H1 (cell line): ENCODE results near the gene ITIH1. TPM values are rescaled to one million over a fixed set of nuclear protein-coding genes. Genes with fewer than 3 reads are reported as not detected.

ENCODE experiments used
- CTCF ChIA-PET: fragments of 300-600 bp; sonication (Branson Sonifier 250); formaldehyde crosslinking; loops from one replicate; lab custom pipeline; 2021; ENCODE audit not compliant: partially characterized antibody; lab: Charles Lee
- POLR2A ChIA-PET: fragments of 300-600 bp; sonication (Branson Sonifier 250); formaldehyde crosslinking; loops from one replicate; lab custom pipeline; 2021; ENCODE audit warnings: inconsistent platforms; ENCODE audit not compliant: partially characterized antibody; lab: Charles Lee
- DNase-seq, 2 experiments: peaks; one replicate each; pipeline versions ENCODE4 v3.0.0 to v3.0.0-alpha.2; 2010 to 2022; ENCODE audit warnings: low spot score in 2 of 2, low read depth in 1 of 2, mixed read lengths in 1 of 2
- FAIRE-seq: peaks from 2 replicates; lab custom pipeline; 2011; peaks lifted over from hg19 to GRCh38; lab: Jason Lieb, UNC
- H2AFZ ChIP-seq: 2 replicates; pipeline ENCODE4 v1.8.1; 2012; ENCODE audit warnings: low read length, inconsistent platforms
- H2AK5ac ChIP-seq: 2 replicates; pipeline ENCODE4 v1.6.1; 2013; ENCODE audit warnings: low read depth, low read length
- H2BK120ac ChIP-seq: replicated peaks from 2 replicates; pipeline ENCODE3; 2013; ENCODE audit warnings: low read depth, low read length, inconsistent platforms
- H2BK12ac ChIP-seq: 2 replicates; pipeline ENCODE4 v1.6.1; 2013; ENCODE audit warnings: low read depth, low read length
- H2BK15ac ChIP-seq: 2 replicates; pipeline ENCODE4 v1.6.1; 2013; ENCODE audit warnings: low read length
- H2BK20ac ChIP-seq: 2 replicates; pipeline ENCODE4 v1.6.1; 2013; ENCODE audit warnings: low read length
- H2BK5ac ChIP-seq: 2 replicates; pipeline ENCODE4 v1.6.1; 2013; ENCODE audit warnings: low read depth, low read length
- H3K14ac ChIP-seq: 2 replicates; pipeline ENCODE4 v1.6.1; 2013; ENCODE audit warnings: inconsistent platforms; ENCODE audit not compliant: insufficient read length
- H3K18ac ChIP-seq: 2 replicates; pipeline ENCODE4 v1.6.1; 2013; ENCODE audit warnings: low read length; ENCODE audit errors: extremely low read depth
- H3K23ac ChIP-seq: 2 replicates; pipeline ENCODE4 v1.6.1; 2013; ENCODE audit warnings: inconsistent platforms; ENCODE audit not compliant: insufficient read length
- H3K23me2 ChIP-seq: 2 replicates; pipeline ENCODE4 v1.6.1; 2013; ENCODE audit warnings: low read depth, low read length
- H3K27ac ChIP-seq: 2 replicates; pipeline ENCODE4 v1.6.1; 2011; ENCODE audit warnings: low read depth, low read length, inconsistent platforms
- H3K27me3 ChIP-seq, 4 experiments: replicated peaks in 1 of 4; 1 replicate in 1 of 4; 2 replicates in 3 of 4; pipeline versions ENCODE4 v1.6.1 to v1.8.1; 2011 to 2013; ENCODE audit warnings: low read length in 3 of 4, mild to moderate bottlenecking in 3 of 4, inconsistent platforms in 2 of 4, mixed read lengths in 2 of 4, moderate library complexity in 1 of 4; ENCODE audit not compliant: control insufficient read depth in 3 of 4, insufficient read depth in 3 of 4; ENCODE audit errors: extremely low read depth in 1 of 4
- H3K36me3 ChIP-seq, 4 experiments: 2 replicates each; pipeline versions ENCODE4 v1.6.1 to v1.8.1; 2011 to 2013; ENCODE audit warnings: mild to moderate bottlenecking in 4 of 4, low read length in 3 of 4, moderate library complexity in 2 of 4, control low read depth in 1 of 4, inconsistent platforms in 1 of 4; ENCODE audit not compliant: insufficient read depth in 4 of 4, control insufficient read depth in 2 of 4
- H3K4ac ChIP-seq: replicated peaks from 2 replicates; pipeline ENCODE3; 2013; ENCODE audit warnings: low read length, low read depth, mixed read lengths, inconsistent platforms; ENCODE audit not compliant: insufficient read length
- H3K4me1 ChIP-seq, 4 experiments: replicated peaks in 1 of 4; 1 replicate in 1 of 4; 2 replicates in 3 of 4; pipeline versions ENCODE4 v1.6.1 to v1.8.1; 2011 to 2013; ENCODE audit warnings: low read length in 3 of 4, inconsistent platforms in 2 of 4, mixed read lengths in 1 of 4; ENCODE audit not compliant: insufficient read depth in 4 of 4, control insufficient read depth in 3 of 4
- H3K4me2 ChIP-seq, 2 experiments: 2 replicates each; pipeline versions ENCODE4 v1.6.1 to v1.8.1; 2011 to 2013; ENCODE audit warnings: low read depth in 2 of 2, low read length in 2 of 2, control low read depth in 1 of 2, inconsistent platforms in 1 of 2, mild to moderate bottlenecking in 1 of 2; ENCODE audit not compliant: insufficient read depth in 1 of 2
- H3K4me3 ChIP-seq, 4 experiments: fragments of 200-600, 300-600 bp in 1 of 4; sonication (generic), shearing (Covaris generic), sonication (Bioruptor Twin) in 1 of 4; 2 replicates each; pipeline versions ENCODE4 v1.5.1 to v1.8.1; 2011 to 2016; ENCODE audit warnings: low read length in 4 of 4, low read depth in 3 of 4, control low read depth in 2 of 4, inconsistent platforms in 2 of 4, mild to moderate bottlenecking in 2 of 4, mixed read lengths in 1 of 4, moderate library complexity in 1 of 4; ENCODE audit not compliant: insufficient read depth in 2 of 4; ENCODE audit errors: extremely low read depth in 1 of 4
- H3K56ac ChIP-seq: replicated peaks from 2 replicates; pipeline ENCODE3; 2013; ENCODE audit warnings: low read depth, mild to moderate bottlenecking, mixed read lengths, low read length, inconsistent platforms; ENCODE audit not compliant: insufficient read length
- H3K79me1 ChIP-seq: 2 replicates; pipeline ENCODE4 v1.6.1; 2013; ENCODE audit warnings: low read depth, low read length, control low read depth
- H3K79me2 ChIP-seq, 2 experiments: 2 replicates each; pipeline versions ENCODE4 v1.6.1 to v1.8.1; 2012 to 2013; ENCODE audit warnings: low read length in 2 of 2, mild to moderate bottlenecking in 2 of 2, inconsistent platforms in 1 of 2; ENCODE audit not compliant: insufficient read depth in 2 of 2, control insufficient read depth in 1 of 2
- H3K9ac ChIP-seq, 4 experiments: replicated peaks in 1 of 4; 1 replicate in 1 of 4; 2 replicates in 3 of 4; pipeline versions ENCODE4 v1.6.1 to v1.8.1; 2011 to 2013; ENCODE audit warnings: low read depth in 3 of 4, low read length in 3 of 4, control low read depth in 2 of 4, mild to moderate bottlenecking in 2 of 4, moderate library complexity in 2 of 4, inconsistent platforms in 1 of 4; ENCODE audit errors: extremely low read depth in 1 of 4
- H3K9me3 ChIP-seq, 2 experiments: 2 replicates each; pipeline versions ENCODE4 v1.6.1 to v1.8.1; 2012 to 2013; ENCODE audit warnings: mild to moderate bottlenecking in 2 of 2, moderate library complexity in 2 of 2, control low read depth in 1 of 2, inconsistent platforms in 1 of 2, low read depth in 1 of 2, low read length in 1 of 2, mixed read lengths in 1 of 2; ENCODE audit not compliant: insufficient read depth in 2 of 2
- H4K20me1 ChIP-seq, 2 experiments: replicated peaks in 1 of 2; 2 replicates each; pipeline versions ENCODE3 to v1.8.1; 2011 to 2013; ENCODE audit warnings: inconsistent platforms in 2 of 2, low read length in 2 of 2, mild to moderate bottlenecking in 1 of 2; ENCODE audit not compliant: insufficient read depth in 2 of 2, control insufficient read depth in 1 of 2
- H4K5ac ChIP-seq: 2 replicates; pipeline ENCODE4 v1.6.1; 2013; ENCODE audit warnings: low read length, low read depth, mixed read lengths, inconsistent platforms; ENCODE audit not compliant: insufficient read length
- H4K8ac ChIP-seq: 2 replicates; pipeline ENCODE4 v1.8.0; 2013; ENCODE audit warnings: mild to moderate bottlenecking, moderate library complexity, low read length, inconsistent platforms; ENCODE audit not compliant: insufficient read depth; ENCODE audit errors: extremely low read depth
- H4K91ac ChIP-seq: replicated peaks from 2 replicates; pipeline ENCODE3; 2013; ENCODE audit warnings: low read length, mixed read lengths, inconsistent platforms; ENCODE audit not compliant: insufficient read length
- NANOG ChIP-seq: IDR thresholded peaks from 2 replicates; pipeline ENCODE4 v1.6.1; 2011; ENCODE audit warnings: low read length, low read depth, mild to moderate bottlenecking, inconsistent platforms; ENCODE audit not compliant: insufficient read depth, poor library complexity, severe bottlenecking
- NRF1 ChIP-seq: IDR thresholded peaks from 2 replicates; pipeline ENCODE4 v1.6.1; 2011; ENCODE audit warnings: mild to moderate bottlenecking, low read depth, low read length, improper control_type of control experiment
- SIN3A ChIP-seq, 2 experiments: IDR thresholded peaks in 1 of 2; conservative IDR thresholded peaks in 1 of 2; 2 replicates each; pipeline ENCODE4 v1.6.1; 2011 to 2012; ENCODE audit warnings: low read length in 2 of 2, improper control_type of control experiment in 1 of 2, low read depth in 1 of 2, mild to moderate bottlenecking in 1 of 2
- WGBS, 2 experiments: shearing (Covaris generic) in 1 of 2; methylation state at CpG; one replicate each; pipeline versions ENCODE4 v1.1.6 to v1.1.7; 2013 to 2015; ENCODE audit warnings: low lambda C conversion rate in 2 of 2, mixed read lengths in 2 of 2, inconsistent platforms in 1 of 2, low coverage in 1 of 2, missing lambda C conversion rate in 1 of 2; ENCODE audit not compliant: insufficient replicate concordance in 2 of 2, insufficient coverage in 1 of 2, insufficient read length in 1 of 2; ENCODE audit errors: extremely low coverage in 1 of 2, missing lambda C conversion rate in 1 of 2; 5-methylcytosine and 5-hydroxymethylcytosine counted together
- polyA plus RNA-seq, 7 experiments: library from polyadenylated mRNA; depleted of rRNA in 3 of 7; stranded (reverse) in 5 of 7; unstranded in 2 of 7; fragments of >200 nt in 5 of 7; fragments of 200-250 nt in 2 of 7; gene quantifications; 1 replicate in 5 of 7; 2 replicates in 1 of 7; 4 replicates in 1 of 7; pipeline versions ENCODE4 v1.2.1 to v1.2.3, GENCODE V29; 2011 to 2013; ENCODE audit warnings: missing spikeins in 2 of 7, mixed read lengths in 2 of 7
- total RNA-seq: library from RNA; stranded (reverse); fragmentation: NEBNext Ultra II Directional; extraction: Animal tissue kit (Norgen Biotek cat#: 25700); gene quantifications from 2 replicates; pipeline ENCODE4 v1.2.1, GENCODE V29; 2021

ITIH1 gene
- total and polyA plus RNA-seq, 2 of the 8 experiments (the other 6 are each of a cell fraction or from before 2014, with no cell fraction given), result not detected

DNA sequence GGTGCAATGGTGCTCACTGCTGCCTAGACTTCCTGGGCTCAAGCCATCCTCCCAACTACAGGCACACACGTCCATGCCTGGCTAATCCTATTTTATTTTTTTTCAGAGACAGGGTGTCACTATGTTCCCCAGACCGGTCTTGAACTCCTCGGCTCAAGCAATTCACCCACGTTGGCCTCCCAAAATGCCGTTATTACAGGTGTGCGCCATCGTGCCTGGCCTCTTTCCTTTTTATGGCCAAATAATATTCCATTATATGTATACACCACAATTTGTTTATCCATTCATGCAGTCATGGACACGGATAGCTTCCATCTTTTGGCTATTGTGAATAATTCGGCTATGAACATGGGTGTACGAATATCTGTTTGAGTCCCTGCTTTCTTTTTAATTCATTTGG is 5.7 kb upstream of the ITIH1 start:
- peak overlapping the region; percentile 73 to 83; a peak in 3 of 4 replicates for H3K4me2 ChIP-seq
- H4K91ac ChIP-seq, result no peak overlapping the region
- H3K4ac ChIP-seq, result no peak overlapping the region
- H3K4me1 ChIP-seq, result peaks cover 0 to 2% (median 0%) of the 10 kb centered on the region in 4 experiments; a peak in 1 of 7 replicates
- H3K27ac ChIP-seq, result no peak overlapping the region
- peaks cover 7% of the 10 kb centered on the region for H3K23me2 ChIP-seq
- no peaks in the 10 kb centered on the region for H4K20me1 ChIP-seq
- FAIRE-seq, result no peak
- TF ChIP-seq NRF1, result no peak
- TF ChIP-seq NANOG, result no peak
- no peak for TF ChIP-seq SIN3A (conservative IDR thresholded peaks at IDR 0.05 in 1 of 2, IDR thresholded peaks at IDR 0.05 in 1 of 2; ENCODE audit: low read depth in 1 of 2, low read length in 2 of 2)
- TF ChIP-seq, all 59 proteins: peak for 0
- H2BK20ac ChIP-seq, result no peak overlapping the region
- H2BK5ac ChIP-seq, result no peak overlapping the region
- no peak overlapping the region; the same call in 1 of the 2 replicates for H2AFZ ChIP-seq
- H4K5ac ChIP-seq, result no peak overlapping the region
- H3K14ac ChIP-seq, result no peak overlapping the region
- peak overlapping the region in 1 of 4 experiments; percentile 70; a peak in 3 of 8 replicates for H3K4me3 ChIP-seq
- 0 out of 2 replicates have a peak overlapping the region, but pooled peaks have one; percentile 28 for H2AK5ac ChIP-seq
- DNase-seq, result no peak
- H3K9me3 ChIP-seq, result no peaks in the 10 kb centered on the region
- H3K18ac ChIP-seq, result no peak overlapping the region
- WGBS, 2 experiments, result 89% methylated on average over 10 of the region's 10 CpGs; no CpG with 5 or more reads in 1 of the 2 experiments
- no peak overlapping the region for H3K56ac ChIP-seq
- H3K27me3 ChIP-seq, result no peaks in the 10 kb centered on the region
- ChIA-PET CTCF (interaction anchor here (1.1 to 4.7 kb wide), 5 partner anchors 21 to 51 kb away, joined by 3 to 28 read pairs (median 5); no protein-coding TSS in a partner anchor), POLR2A (interaction anchor here (1.2 to 2.3 kb wide), 9 partner anchors 8 to 81 kb away, joined by 3 to 10 read pairs (median 8); partner anchors contain the start of gene ITIH3)
- H2BK12ac ChIP-seq, result no peak overlapping the region
- H2BK15ac ChIP-seq, result no peak overlapping the region
- no peak overlapping the region for H4K8ac ChIP-seq
- H3K23ac ChIP-seq, result no peak overlapping the region
- H3K9ac ChIP-seq, result no peak overlapping the region
- peaks cover 3% of the 10 kb centered on the region; the same call in 1 of the 2 replicates for H3K79me1 ChIP-seq
- no peak overlapping the region for H2BK120ac ChIP-seq
- H3K79me2 ChIP-seq, result peaks cover 0 to 21% of the 10 kb centered on the region in 2 experiments; a peak in 3 of 4 replicates
- H3K36me3 ChIP-seq, result peaks cover 2 to 13% (median 7%) of the 10 kb centered on the region in 4 experiments; a peak in 5 of 8 replicates
